SHP77 treated with DMSO at 0.1 percent for 48 hours (cell line): ENCODE results near the gene KRTAP2-2.
"Not testable (repeated sequence)": the region's sequence is repeated elsewhere in the genome, so short reads cannot be mapped to it uniquely, and the experiment has no call there.

Experiments used
- DNase-seq: peaks from one replicate; lab custom pipeline; 2025; lab: John Stamatoyannopoulos, UW

The KRTAP2-2 gene

DNA sequence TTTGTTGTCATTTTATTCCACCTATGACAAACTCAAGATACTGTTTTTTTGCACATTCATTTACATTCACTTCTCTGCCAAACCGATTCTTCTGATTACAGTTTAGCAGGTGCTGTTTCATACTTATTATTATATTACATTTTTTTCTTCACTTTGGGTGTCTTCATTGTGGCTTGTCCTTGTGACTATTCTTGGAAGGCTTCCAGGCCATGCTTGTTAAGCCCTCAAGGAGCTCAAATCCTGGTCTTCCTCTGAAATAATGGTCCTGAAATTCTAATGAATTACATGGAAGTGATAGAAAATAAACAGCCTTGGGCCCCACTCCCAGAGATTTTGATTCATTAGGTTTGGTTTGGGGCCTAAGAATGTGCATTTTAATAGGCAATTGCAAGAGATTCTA lies 9.3 kb upstream of the KRTAP2-2 start:
- no peak for DNase-seq

DNA sequence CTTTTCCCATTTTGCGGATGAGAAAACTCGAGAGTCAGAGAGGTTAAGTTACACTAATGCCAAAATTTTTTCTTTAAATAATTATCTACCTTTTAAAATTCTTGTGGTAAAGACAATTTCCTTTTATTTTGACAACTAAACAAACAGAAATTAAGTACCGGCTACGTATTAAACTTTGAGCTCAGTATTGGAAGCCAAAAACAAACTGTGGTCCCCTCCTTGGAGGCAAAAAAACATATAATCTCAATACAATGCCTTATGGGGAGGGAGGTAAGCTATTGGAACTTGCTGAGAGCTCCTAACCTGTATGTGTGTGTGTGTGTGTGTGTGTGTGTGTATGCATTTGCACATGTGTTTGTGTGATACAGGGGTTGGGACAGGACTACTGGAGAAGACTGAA lies 8.4 kb upstream of the KRTAP2-2 start:
- no peak for DNase-seq

DNA sequence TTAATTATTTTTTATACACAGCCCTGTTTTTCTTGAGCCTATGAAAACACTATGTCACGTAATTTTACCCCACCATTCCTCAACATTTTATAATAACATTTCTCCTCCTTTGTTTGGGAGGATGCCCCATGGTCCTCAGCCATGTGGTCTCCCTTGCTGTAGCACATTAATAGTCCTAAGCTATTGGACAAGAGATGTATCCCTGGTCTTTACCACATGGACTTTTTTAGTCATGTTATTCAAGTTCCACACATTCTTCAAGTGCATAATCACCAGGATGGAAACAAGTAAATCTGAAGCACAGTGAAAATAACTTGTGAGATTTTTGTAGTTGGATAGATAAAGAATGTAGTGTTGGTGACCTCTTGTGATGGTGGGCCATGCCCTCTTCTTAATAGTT lies 6.9 kb upstream of the KRTAP2-2 start:
- DNase-seq: no peak

DNA sequence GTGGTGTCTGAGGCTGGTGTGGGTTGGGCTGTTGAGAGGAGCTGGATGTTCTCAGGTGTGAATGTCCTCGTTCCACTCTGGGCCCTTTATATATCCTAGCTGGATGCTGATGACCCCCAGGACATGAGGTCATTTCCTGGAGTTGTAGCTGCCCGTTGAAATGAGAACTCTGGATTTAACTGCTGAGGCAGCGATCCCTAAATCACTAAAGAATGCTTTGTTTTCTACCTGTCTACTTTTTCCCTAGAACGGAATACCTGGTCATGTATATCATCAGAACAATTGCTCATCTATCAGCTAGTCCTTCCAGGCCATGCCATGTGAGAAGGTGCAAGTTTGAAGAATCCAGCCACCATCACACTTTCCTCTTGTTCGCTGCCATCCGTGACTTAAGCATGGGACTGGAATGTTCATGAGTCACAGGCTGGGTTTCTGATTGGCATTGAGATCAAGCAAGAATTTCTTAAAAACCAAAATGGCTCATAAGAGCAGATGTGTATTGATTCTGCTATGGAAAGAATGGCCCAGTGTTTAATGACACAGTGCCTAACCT lies 5.1 kb upstream of the KRTAP2-2 start, which contains the start of gene KRTAP2-3:
Gene KRTAP2-3, minus strand, starts transcription at position 63 of the 553 bp plus-strand sequence. CDS start 64 bp downstream, outside the sequence.
- no peak for DNase-seq

DNA sequence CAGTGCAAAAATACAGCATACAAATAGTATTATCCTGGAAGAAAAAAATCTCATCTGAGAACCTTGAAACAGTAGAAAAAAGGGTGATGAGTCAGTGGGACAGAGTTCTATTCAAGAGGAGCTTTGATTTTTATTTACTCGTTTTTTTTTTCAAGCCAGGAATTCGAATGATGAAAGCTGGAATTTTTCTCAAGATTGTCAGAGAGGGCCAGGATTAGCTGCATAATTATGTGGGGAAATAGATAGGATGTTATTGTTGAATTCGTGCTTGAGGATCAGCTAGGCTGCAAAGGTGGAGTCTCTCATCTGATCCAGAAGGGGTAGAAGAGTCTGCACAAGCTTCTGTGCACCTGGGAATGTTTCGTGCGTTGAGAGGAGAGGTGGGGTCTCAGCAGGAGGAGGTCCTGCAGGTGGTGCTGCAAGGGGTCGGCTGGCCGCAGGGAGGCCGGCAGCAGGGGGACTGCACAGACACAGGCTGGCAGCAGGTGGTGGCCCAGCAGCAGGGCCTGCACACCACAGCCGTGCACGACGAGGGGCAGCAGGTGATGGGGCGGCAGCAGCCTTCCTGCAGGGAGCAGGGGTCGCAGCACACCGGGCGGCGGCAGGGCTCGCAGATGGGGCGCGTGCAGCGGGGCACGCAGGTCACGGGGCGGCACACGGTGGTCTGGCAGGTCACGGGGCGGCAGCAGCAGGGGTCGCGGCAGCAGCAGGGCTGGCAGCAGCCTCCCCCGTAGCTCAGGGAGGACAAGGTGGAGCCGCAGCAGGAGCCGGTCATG lies 4.4 kb upstream of the KRTAP2-2 start:
- DNase-seq: not testable (repeated sequence)

DNA sequence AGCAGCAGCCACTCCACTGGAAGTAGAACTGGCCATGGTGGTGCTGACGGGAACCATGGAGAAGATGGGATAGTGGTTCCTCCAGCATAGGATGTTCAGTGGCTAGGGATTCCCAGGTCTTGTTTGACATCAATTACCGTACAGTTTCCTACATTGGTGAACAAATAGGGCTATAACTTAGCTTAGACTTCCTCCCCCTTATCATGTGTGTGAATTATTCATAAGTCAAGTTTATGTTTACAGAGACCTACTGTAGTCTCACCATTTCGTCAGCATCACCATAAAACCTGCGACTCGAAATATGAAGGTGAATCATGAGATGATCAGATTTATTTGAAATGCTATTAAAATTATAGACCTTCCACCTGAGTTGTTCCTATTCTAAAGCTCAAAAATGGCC lies 3.7 kb upstream of the KRTAP2-2 start:
- no peak for DNase-seq

DNA sequence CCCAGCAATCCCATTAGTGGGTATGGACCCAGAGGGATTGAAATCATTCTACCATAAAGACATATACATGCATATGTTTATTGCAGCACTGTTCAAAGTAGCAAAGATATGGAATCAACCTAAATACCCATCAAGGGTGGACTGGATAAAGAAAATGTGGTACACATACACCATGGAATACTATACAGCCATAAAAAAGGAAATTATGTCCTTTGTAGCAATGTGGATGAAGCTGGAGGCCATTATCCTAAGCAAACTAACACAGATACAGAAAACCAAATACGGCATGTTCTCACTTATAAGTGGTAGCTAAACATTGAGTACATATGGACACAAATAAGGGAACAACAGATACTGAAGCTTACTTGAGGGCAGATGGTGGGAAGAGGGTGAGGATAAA lies 2.5 kb upstream of the KRTAP2-2 start:
- DNase-seq: no peak

DNA sequence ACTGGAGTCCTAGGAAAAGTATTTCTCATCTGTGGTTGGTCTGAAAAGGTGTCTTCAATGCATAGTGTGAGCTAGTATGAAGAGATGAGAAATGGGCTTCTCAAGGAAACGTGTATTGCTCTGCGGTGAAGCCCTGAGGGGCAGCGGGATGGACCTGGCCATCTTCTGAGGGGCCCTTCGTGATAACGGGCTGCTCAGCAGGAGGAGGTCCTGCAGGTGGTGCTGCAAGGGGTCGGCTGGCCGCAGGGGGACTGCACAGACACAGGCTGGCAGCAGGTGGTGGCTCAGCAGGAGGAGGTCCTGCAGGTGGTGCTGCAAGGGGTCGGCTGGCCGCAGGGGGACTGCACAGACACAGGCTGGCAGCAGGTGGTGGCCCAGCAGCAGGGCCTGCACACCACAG lies 474 bp downstream of the KRTAP2-2 start:
- DNase-seq: not testable (repeated sequence)

DNA sequence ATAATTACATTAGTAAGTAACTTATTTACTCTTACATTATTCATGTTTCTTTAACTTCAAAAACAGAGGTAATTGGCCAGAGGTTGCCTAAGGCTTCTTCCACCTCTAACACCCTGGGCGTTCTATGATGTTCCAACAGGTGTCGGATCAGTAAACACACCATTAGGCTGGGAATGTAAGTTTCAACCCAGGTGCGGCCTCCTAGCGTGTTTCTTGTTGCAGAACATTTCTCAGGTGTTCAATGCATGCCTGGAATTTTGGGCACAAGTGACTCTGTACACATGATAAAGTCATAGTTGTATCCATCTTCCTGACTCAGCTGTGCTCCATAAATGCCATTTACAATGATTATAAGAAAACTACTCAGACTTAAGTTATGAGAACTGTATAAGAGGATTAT lies 1.0 kb downstream of the KRTAP2-2 start:
- DNase-seq: no peak

DNA sequence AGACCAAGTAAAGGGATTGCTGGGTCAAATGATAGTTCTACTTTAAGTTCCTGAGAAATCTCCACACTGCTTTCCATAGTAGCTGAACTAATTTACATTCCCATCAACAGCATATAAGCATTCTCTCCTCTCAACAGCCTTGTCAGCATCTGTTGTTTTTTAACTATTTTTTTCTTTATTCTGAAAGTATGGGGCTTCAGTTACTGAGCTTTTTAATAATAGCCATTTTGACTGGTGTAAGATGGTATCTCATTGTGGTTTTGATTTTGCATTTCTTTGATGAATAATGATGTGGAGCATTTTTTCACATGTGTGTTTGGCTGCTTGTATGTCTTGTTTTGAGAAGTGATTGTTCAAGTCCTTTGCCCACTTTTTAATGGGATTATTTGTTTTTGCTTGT lies 2.5 kb downstream of the KRTAP2-2 start:
- no peak for DNase-seq

DNA sequence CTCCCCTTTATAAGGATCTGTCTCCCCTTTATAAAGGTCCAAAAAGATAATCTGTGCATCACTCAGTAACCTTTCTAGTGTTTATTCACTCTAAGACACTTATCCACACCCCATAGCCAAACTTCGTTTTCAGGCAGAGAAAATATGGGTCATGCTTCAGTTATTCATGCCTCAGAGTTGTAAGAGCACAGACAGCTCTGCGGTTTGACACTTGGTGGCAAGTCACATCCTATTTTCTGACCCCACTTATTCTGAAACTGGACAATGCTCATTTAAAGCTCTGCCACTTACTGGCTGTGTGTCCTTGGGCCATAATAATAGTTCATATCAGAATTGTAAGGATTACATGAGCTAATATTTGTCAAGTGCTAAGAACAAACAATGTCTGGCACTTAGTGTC lies 5.9 kb downstream of the KRTAP2-2 start:
- no peak for DNase-seq

DNA sequence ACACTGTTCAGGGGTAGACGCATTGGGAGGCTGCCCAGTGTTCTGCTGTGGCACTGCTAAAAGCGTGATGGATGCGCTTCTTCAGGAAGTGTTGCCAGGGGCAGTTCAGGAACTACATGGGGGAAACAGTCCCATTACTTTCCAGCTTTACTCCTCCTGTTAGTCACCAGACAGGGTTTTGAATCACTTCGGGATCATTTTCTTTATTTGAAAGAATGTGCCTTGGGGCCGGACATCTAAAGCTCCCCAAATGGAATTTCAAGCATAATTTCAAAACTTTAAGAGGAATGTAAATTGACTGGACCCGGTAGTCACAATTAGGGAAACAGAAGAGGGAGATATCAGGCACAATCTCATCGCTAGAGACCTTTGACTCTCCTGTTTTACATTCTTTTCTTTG lies 6.6 kb downstream of the KRTAP2-2 start:
- no peak for DNase-seq

DNA sequence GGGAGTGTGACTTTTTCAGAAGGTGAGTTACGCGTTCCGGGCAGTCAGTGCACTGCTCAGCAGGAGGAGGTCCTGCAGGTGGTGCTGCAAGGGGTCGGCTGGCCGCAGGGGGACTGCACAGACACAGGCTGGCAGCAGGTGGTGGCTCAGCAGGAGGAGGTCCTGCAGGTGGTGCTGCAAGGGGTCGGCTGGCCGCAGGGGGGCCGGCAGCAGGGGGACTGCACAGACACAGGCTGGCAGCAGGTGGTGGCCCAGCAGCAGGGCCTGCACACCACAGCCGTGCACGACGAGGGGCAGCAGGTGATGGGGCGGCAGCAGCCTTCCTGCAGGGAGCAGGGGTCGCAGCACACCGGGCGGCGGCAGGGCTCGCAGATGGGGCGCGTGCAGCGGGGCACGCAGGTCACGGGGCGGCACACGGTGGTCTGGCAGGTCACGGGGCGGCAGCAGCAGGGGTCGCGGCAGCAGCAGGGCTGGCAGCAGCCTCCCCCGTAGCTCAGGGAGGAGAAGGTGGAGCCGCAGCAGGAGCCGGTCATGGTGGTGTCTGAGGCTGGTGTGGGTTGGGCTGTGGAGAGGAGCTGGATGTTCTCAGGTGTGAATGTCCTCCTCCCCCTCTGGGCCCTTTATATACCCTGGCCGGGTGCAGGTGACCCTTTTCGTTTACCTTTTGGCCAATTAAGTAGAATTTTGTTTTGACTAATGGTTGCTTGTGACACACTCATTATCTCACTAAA lies 8.1 kb downstream of the KRTAP2-2 start, which contains the start of gene KRTAP2-1:
Gene KRTAP2-1, minus strand, starts transcription at position 582 of the 731 bp plus-strand sequence. Its CDS starts 49 bp downstream, at position 533.
- DNase-seq: not testable (repeated sequence)

DNA sequence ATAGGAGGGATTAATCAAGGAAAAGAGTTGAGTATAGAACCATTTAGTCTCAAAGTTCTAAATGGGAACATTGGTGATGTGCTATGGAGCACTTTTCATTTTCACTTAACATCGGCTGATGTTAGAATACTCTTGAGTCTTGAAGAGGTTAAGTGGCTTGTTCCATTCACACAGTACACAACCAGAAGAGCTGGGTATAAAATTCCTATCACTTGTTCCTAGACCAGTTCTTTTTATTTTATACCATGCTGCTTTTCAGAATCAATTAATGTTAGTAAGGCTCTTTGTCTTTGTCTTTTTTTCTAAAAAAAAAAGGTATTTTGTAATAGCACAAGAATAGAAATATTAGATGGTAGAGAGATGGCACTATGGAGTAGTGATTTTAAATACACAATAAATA lies 12.1 kb downstream of the KRTAP2-2 start:
- DNase-seq: no peak

DNA sequence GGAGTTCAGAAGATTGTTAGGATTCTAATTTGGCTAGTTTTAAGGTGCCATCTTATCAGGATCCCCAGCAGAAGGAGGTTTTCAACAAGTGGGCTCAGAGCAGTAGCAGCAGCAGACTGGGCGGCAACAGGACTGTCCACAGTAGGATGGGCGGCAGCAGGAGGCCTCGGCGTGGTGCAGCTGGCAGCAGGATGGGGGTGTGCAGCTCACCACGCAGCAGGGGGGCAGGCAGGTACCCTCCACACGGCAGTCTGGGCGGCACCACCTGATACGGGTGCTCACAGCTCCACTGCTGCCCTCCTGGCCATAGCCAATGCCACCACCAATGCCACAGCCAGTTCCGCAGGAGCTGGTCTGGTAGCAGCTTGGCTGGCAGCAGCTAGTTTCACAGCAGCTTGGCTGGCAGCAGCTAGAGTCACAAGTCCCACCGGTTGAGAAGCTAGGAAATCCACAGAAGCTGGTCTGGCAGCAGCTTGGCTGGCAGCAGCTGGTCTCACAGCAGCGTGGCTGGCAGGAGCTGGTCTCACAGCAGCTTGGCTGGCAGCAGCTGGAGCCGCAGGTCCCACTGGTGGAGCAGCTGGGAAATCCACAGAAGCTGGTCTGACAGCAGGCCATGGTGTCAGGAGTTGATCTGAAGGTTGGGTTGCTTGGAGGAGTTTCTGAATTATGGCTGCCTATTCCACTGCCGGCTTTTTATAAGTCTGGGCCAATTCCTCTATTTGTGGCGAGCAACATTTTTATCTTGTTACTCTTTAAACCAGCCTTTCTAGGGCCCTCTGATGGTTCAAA lies 14.1 kb downstream of the KRTAP2-2 start, which contains the start of gene KRTAP1-1:
Gene KRTAP1-1, minus strand, starts transcription at position 668 of the 789 bp plus-strand sequence. Its CDS starts 53 bp downstream, at position 615.
- DNase-seq: not testable (repeated sequence)

DNA sequence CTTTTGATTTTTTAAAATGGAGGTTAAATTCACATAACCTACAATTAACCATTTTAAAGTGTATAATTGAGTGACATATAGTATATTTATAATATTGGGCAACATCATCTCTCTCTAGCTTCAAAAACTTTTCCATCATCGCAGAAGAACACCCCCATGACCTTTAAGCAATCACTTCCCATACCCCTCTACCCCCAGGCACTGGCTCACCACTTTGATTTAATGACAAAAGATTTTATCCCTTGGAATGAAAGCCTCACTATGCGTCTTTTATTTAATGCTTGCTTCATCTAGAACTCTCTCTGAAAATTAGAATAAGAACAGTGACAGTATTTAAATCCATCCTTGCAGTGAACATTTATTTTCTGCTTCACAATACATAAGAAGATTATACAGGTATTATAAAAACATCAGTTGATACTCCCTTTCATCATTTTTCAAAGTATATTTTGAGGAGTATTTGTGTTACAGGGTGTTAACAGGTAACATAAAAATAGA lies 17.1 kb downstream of the KRTAP2-2 start:
- DNase-seq: no peak

DNA sequence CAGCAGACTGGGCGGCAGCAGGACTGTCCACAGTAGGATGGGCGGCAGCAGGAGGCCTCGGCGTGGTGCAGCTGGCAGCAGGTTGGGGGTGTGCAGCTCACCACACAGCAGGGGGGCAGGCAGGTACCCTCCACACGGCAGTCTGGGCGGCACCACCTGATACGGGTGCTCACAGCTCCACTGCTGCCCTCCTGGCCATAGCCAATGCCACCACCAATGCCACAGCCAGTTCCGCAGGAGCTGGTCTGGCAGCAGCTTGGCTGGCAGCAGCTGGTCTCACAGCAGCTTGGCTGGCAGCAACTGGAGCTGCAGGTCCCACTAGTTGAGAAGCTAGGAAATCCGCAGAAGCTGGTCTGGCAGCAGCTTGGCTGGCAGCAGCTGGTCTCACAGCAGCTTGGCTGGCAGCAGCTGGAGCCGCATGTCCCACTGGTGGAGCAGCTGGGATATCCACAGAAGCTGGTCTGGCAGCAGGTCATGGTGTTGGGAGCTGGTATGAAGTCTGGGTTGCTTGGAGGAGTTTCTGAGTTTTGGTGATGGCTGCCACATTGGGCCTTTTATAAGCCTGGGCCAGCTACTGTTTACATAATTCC lies 20.6 kb downstream of the KRTAP2-2 start, which contains the start of gene KRTAP1-3:
Gene KRTAP1-3, minus strand, starts transcription at position 529 of the 590 bp plus-strand sequence. Its CDS starts 53 bp downstream, at position 476.
- DNase-seq: not testable (repeated sequence)

DNA sequence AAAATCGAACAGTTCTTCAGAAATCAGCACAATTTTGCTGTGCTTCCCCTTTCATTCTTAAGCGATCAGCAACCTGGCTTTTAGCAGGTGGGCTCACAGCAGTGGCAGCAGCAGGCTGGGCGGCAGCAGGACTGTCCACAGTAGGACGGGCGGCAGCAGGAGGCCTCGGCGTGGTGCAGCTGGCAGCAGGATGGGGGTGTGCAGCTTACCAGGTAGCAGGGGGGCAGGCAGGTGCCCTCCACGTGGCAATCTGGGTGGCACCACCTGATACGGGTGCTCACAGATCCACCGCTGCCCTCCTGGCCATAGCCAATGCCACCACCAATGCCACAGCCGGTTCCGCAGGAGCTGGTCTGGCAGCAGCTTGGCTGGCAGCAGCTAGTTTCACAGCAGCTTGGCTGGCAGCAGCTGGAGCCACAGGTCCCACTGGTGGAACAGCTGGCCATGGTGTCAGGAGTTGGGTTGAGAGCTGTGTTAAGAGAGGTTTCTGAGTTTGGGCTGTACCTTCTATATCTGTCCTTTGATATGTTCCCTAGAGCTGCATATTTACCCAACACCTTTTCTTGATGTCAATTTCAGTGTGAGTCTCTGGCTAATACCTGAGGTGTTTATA lies 25.3 kb downstream of the KRTAP2-2 start, which contains the start of gene KRTAP1-4:
Gene KRTAP1-4, minus strand, starts transcription at position 563 of the 613 bp plus-strand sequence. Its CDS starts 117 bp downstream, at position 446.
- no peak for DNase-seq

DNA sequence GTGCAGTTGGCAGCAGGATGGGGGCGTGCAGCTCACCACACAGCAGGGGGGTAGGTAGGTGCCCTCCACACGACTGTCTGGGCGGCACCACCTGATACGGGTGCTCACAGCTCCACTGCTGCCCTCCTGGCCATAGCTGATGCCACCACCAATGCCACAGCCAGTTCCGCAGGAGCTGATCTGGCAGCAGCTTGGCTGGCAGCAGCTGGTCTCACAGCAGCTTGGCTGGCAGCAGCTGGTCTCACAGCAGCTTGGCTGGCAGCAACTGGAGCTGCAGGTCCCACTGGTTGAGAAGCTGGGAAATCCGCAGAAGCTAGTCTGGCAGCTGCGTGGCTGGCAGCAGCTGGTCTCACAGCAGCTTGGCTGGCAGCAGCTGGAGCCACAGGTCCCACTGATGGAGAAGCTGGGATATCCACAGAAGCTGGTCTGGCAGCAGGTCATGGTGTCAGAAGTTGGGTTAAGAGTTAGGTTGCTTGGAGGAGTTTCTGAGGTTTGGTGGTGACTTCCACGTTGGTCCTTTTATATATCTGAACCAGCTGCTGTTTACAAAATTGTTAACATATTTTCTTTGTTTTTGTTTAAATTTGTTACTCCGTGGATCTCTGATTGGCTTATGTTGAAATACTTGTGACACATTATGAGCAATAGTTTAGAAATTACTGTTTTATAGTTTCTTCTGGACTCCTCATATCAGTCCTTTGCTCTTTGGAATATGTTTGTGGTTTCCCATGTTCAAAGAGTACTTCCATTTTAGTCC lies 28.1 kb downstream of the KRTAP2-2 start, which contains the start of gene KRTAP1-5:
Gene KRTAP1-5, minus strand, starts transcription at position 494 of the 757 bp plus-strand sequence. Its CDS starts 53 bp downstream, at position 441.
- DNase-seq: no peak

DNA sequence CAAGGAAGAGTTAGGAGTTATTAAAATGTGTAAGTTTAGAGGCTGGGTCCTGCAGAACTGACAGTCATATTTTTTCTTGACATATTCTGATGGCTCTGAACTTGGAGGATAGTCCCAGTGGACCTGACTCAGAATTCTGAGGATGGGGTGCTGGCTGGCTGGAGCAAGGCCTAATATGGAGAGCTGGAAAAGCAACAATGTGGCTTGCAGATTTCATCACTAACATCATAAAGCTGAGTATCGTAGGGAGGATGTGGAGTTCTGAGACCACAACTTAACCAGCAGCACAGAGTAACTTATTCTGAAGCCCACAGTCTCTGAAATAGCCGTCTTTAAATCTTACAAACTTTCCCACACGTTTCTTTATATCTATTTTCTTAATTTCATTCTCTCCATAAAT lies 30.3 kb downstream of the KRTAP2-2 start:
- DNase-seq: no peak
